ENCODE results near the gene INSRR.

- TF ChIP-seq CTCF (IDR thresholded peaks at IDR 0.05; ENCODE audit: low read depth, low read length, missing input control) (no peak), MAX (IDR thresholded peaks at IDR 0.05) (no peak), RAD21 (IDR thresholded peaks at IDR 0.05) (no peak)
Measured at GRCh38 chr1:156905651-156906050, 46.7 kb upstream of the INSRR start.
